ENCODE measurements around the gene SMIM35.
"Not testable (repeated sequence)": the region's sequence is repeated elsewhere in the genome, so short reads cannot be mapped to it uniquely, and the experiment has no call there.

Gene SMIM35

DNA sequence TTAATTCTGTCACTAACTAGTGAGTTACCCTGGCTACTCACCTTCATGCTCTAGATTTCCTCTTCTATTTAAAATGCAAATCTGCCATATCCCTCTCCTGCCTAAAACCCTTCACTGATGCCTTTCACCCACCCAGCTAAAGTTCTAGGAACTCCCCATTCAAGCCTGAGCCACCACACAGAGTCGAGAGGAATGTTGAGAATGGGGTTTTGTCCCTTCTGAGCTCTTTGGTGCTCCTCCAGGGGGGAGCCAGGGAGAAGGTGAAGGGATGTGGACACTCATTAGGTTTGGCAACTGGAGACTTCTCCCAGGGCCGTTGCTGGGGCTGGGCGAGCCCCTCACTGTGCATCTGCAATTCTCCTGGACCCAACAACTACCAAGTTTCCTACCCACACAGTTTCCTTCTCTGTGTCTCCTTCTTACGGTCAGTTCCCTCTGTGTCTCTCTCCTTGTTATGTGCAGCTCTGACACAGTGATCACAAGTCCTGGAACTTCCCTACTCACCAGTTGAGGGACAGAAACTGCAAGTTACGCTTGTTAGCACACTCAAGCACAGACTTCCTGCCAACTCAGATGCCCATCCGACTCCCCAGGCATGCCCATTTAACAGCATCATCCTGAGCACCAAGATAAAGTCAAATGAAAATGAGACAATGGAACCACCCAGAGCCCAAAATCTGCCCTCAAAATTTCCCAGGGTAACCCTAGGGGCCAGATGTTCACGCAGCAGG lies 107.1 kb downstream of the SMIM35 start:
- DNase-seq (ENCODE audit: low read depth, low spot score): no peak
- TF ChIP-seq EZH2 (IDR thresholded peaks at IDR 0.05) (no peak), FOXP2 (optimal IDR thresholded peaks at IDR 0.05; ENCODE audit: control extremely low read depth, extremely low read length, insufficient read depth) (no peak), POLR2AphosphoS5 (IDR thresholded peaks at IDR 0.05; ENCODE audit: borderline replicate concordance, low read depth, low read length) (no peak)
- H3K9ac ChIP-seq (ENCODE audit: insufficient read length): no peak overlapping the region
- H3K4me3 ChIP-seq: no peak overlapping the region
- no peaks in the 10 kb centered on the region for H3K36me3 ChIP-seq (ENCODE audit: insufficient read depth, low read length)
- H3K9me3 ChIP-seq (ENCODE audit: low read depth, low read length): no peaks in the 10 kb centered on the region
- no peak overlapping the region for H3K27ac ChIP-seq

DNA sequence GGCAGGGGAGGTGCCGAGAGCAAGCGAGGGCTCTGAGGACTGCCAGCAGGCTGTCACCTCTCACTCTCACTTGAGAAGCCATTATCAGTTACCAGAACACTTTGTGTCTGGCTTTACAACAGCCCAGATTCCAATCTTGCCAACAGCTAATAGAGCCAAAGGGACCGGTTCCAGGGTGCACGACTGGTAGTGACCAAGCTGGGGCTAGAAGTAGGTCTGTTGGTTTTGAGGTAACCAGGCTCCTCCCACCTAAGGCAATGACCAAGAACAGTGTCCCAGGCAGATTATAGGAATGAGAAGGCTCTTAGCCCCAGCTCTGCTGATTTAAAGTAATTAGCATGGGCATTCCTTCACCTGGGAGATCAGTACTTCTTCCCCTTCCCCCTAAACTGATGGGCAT lies 107.8 kb downstream of the SMIM35 start:
- no peaks in the 10 kb centered on the region for H3K9me3 ChIP-seq (ENCODE audit: low read depth, low read length)
- no peaks in the 10 kb centered on the region for H3K36me3 ChIP-seq (ENCODE audit: insufficient read depth, low read length)
- no peak overlapping the region for H3K9ac ChIP-seq (ENCODE audit: insufficient read length)
- H3K27ac ChIP-seq: no peak overlapping the region
- no peak for DNase-seq (ENCODE audit: low read depth, low spot score)
- H3K4me3 ChIP-seq: no peak overlapping the region
- no peak for TF ChIP-seq EZH2 (IDR thresholded peaks at IDR 0.05)
- no peak for TF ChIP-seq POLR2AphosphoS5 (IDR thresholded peaks at IDR 0.05; ENCODE audit: borderline replicate concordance, low read depth, low read length)
- no peak for TF ChIP-seq FOXP2 (optimal IDR thresholded peaks at IDR 0.05; ENCODE audit: control extremely low read depth, extremely low read length, insufficient read depth)

GRCh38 chr11:117978291-117978910 lies 108.4 kb downstream of the SMIM35 start:
- not testable (repeated sequence) for DNase-seq (ENCODE audit: low read depth, low spot score); H3K4me3 ChIP-seq; H3K36me3 ChIP-seq (ENCODE audit: insufficient read depth, low read length); H3K27ac ChIP-seq; H3K9ac ChIP-seq (ENCODE audit: insufficient read length); H3K9me3 ChIP-seq (ENCODE audit: low read depth, low read length)

DNA sequence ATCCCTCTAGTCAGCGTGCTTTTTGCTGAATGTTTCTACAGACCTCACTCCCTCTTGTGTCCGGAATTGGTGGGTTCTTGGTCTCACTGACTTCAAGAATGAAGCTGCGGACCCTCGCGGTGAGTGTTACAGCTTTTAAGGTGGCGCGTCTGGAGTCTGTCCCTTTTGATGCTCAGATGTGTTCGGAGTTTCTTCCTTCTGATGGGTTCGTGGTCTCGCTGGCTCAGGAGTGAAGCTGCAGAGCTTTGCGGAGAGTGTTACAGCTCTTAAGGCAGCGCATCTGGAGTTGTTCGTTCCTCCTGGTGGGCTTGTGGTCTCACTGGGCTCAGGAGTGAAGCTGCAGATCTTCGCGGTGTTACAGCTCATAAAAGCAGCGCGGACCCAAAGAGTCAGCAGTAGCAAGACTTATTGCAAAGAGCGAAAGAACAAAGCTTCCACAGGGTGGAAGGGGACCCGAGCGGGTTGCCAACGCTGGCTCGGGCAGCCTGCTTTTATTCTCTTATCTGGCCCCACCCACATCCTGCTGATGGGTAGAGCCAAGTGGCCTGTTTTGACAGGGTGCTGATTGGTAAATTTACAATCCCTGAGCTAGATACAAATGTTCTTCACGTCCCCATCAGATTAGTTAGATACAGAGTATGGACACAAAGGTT lies 109.0 kb downstream of the SMIM35 start:
- not testable (repeated sequence) for H3K4me3 ChIP-seq; H3K36me3 ChIP-seq (ENCODE audit: insufficient read depth, low read length); H3K9me3 ChIP-seq (ENCODE audit: low read depth, low read length); H3K9ac ChIP-seq (ENCODE audit: insufficient read length); DNase-seq (ENCODE audit: low read depth, low spot score); H3K27ac ChIP-seq

DNA sequence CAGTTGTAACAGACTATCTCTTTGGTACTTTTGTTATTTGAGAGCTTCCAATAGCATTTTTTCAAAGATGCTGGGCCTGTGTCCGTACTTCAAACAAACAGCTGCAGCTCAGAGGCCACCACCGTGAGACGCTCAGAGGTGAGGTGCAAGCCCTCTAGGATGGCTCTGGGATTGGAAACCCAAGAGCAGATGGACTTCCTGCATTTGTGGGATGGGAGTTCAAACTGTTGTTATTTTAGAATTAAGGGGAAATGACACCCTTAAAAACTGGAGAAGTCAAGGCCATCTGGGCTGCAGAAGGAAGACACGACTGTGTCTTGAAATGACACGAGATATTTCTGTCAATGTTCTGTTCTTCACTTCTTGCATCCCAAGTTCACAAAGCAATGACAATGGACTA lies 109.7 kb downstream of the SMIM35 start:
- no peak overlapping the region for H3K27ac ChIP-seq
- H3K4me3 ChIP-seq: no peak overlapping the region
- TF ChIP-seq EZH2 (IDR thresholded peaks at IDR 0.05): no peak
- no peak for TF ChIP-seq POLR2AphosphoS5 (IDR thresholded peaks at IDR 0.05; ENCODE audit: borderline replicate concordance, low read depth, low read length)
- no peak for TF ChIP-seq FOXP2 (optimal IDR thresholded peaks at IDR 0.05; ENCODE audit: control extremely low read depth, extremely low read length, insufficient read depth)
- H3K36me3 ChIP-seq (ENCODE audit: insufficient read depth, low read length): no peaks in the 10 kb centered on the region
- no peak overlapping the region for H3K9ac ChIP-seq (ENCODE audit: insufficient read length)
- H3K9me3 ChIP-seq (ENCODE audit: low read depth, low read length): no peaks in the 10 kb centered on the region
- DNase-seq (ENCODE audit: low read depth, low spot score): no peak

DNA sequence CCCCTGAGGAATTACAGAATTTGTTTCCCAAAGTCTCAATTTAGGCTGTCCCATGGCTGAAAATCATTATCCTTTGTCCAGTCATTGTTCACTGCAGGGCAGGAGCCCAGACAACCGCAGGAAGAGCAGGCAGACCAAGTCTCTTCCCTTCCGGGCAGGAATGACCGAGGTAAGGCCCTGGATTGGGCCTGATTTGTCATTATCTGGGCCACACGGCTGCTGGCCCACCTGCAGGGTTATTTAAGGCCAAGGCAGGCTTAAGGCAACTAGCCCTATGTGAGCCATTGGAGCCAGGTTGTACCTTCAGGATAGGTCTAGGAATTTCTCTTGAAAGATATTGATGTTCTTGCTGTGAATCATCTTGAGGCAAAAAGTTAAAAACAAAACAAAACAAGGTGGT lies 110.3 kb downstream of the SMIM35 start:
- Histone ChIP-seq H3K27ac (no peak overlapping the region), H3K36me3 (ENCODE audit: insufficient read depth, low read length) (no peaks in the 10 kb centered on the region), H3K4me3 (no peak overlapping the region), H3K9me3 (ENCODE audit: low read depth, low read length) (no peaks in the 10 kb centered on the region), H3K9ac (ENCODE audit: insufficient read length) (no peak overlapping the region)
- TF ChIP-seq FOXP2 (optimal IDR thresholded peaks at IDR 0.05; ENCODE audit: control extremely low read depth, extremely low read length, insufficient read depth): no peak
- no peak for TF ChIP-seq POLR2AphosphoS5 (IDR thresholded peaks at IDR 0.05; ENCODE audit: borderline replicate concordance, low read depth, low read length)
- TF ChIP-seq EZH2 (IDR thresholded peaks at IDR 0.05): no peak
- no peak for DNase-seq (ENCODE audit: low read depth, low spot score)

DNA sequence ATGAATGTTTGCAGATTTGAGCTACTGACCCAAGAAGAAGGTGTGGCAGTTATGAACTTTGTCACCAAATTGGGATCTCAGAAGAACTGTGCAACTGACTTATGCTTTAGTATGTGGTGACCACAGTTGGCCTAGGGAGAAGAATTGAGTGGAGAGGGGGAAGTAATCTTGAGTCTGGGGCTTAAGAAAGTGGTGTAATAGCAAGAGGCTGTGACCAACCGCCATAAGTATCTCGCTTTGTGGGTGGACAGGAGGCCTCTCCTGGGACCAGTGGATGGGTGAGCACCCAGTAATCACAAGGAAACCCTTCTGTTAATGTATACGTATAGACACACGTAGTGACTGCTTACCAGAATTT lies 113.3 kb downstream of the SMIM35 start:
- DNase-seq (ENCODE audit: low read depth, low spot score): no peak
- no peak overlapping the region for H3K27ac ChIP-seq
- TF ChIP-seq FOXP2 (optimal IDR thresholded peaks at IDR 0.05; ENCODE audit: control extremely low read depth, extremely low read length, insufficient read depth): no peak
- TF ChIP-seq EZH2 (IDR thresholded peaks at IDR 0.05): no peak
- no peak for TF ChIP-seq POLR2AphosphoS5 (IDR thresholded peaks at IDR 0.05; ENCODE audit: borderline replicate concordance, low read depth, low read length)
- no peak overlapping the region for H3K4me3 ChIP-seq
- H3K9ac ChIP-seq (ENCODE audit: insufficient read length): no peak overlapping the region
- H3K36me3 ChIP-seq (ENCODE audit: insufficient read depth, low read length): no peaks in the 10 kb centered on the region
- H3K9me3 ChIP-seq (ENCODE audit: low read depth, low read length): no peaks in the 10 kb centered on the region

DNA sequence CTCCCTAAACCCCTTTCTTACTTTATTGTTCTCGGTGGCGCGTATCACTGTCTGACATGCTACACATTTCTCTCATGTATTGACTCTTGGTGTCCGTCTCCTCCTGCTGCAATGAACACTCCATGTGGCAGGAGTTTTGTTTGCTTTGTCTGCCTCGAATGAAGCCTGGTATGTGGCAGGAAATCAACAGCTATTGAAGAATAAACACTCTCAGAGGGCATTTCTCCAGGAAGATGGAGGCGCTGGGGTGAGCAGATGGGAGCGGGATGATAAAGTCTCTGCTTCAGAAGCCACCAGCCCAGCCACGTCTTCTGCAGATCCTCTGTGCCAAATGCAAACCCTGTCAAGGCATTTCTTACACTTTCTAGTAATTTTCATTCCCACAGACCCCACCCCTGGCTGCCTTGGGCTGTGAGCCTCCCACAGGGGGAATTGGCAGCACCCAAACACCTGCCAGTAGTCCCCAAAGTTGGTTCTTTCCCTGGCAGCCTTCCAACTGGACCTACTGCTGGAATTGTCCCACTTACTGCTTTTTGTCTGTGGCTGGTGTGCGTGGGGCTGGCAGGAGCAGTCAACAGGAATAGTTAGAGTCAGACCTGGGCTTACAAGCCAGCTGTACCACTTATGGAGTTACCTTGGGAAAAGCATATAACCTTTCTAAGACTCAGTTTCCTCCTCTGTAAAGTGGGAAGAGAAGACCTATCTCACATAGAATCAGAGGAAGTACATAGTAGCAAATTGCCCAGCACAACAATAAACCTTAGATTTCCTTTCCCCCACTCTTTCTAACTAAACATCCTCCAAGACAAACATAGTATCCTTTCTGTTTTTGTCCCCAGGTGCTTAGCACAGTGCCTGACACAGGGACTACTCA lies 113.9 kb downstream of the SMIM35 start:
- Histone ChIP-seq H3K27ac (no peak overlapping the region), H3K4me3 (no peak overlapping the region), H3K9ac (ENCODE audit: insufficient read length) (no peak overlapping the region), H3K9me3 (ENCODE audit: low read depth, low read length) (no peaks in the 10 kb centered on the region), H3K36me3 (ENCODE audit: insufficient read depth, low read length) (no peaks in the 10 kb centered on the region)
- no peak for TF ChIP-seq FOXP2 (optimal IDR thresholded peaks at IDR 0.05; ENCODE audit: control extremely low read depth, extremely low read length, insufficient read depth)
- TF ChIP-seq POLR2AphosphoS5 (IDR thresholded peaks at IDR 0.05; ENCODE audit: borderline replicate concordance, low read depth, low read length): no peak
- no peak for TF ChIP-seq EZH2 (IDR thresholded peaks at IDR 0.05)
- no peak for DNase-seq (ENCODE audit: low read depth, low spot score)
